ENCODE results near the gene ELL2. TPM values are rescaled to one million over a fixed set of nuclear protein-coding genes. Genes with fewer than 3 reads are reported as not detected.

The ELL2 gene
- total and polyA plus RNA-seq, 9 of the 15 experiments (the other 6 are each of a cell fraction or from before 2014, with no cell fraction given) = 4.3 to 18.3 (median 14.5) TPM

- no peak for TF ChIP-seq CHD1 (IDR thresholded peaks at IDR 0.05; ENCODE audit: low read length)
- peak; percentile 39; the same call in 1 of the 2 replicates for TF ChIP-seq ZNF263 (CRISPR knock-in tag; IDR thresholded peaks at IDR 0.05; ENCODE audit: borderline replicate concordance)
- Histone ChIP-seq H3K9me1 (ENCODE audit: control insufficient read depth, insufficient read depth, low read length) (no peaks in the 10 kb centered on the region), H3K4me1 (replicated peaks in 1 of 2; ENCODE audit: control insufficient read depth in 2 of 2, insufficient read depth in 2 of 2, low read length in 2 of 2) (peaks cover 0 to 18% of the 10 kb centered on the region in 2 experiments; a peak in 3 of 5 replicates), H3K4me3 (no peak overlapping the region), H3K9ac (ENCODE audit: insufficient read depth in 1 of 2, low read depth in 2 of 2, low read length in 2 of 2) (no peak overlapping the region), H4K20me1 (replicated peaks; ENCODE audit: control insufficient read depth, insufficient read depth, low read length) (no peaks in the 10 kb centered on the region), H3K36me3 (ENCODE audit: control insufficient read depth, insufficient read depth, low read length) (no peaks in the 10 kb centered on the region), H3K27me3 (ENCODE audit: control insufficient read depth in 2 of 2, insufficient read depth in 2 of 2, low read length in 2 of 2) (no peaks in the 10 kb centered on the region), H3K4me2 (ENCODE audit: insufficient read depth, low read length) (no peak overlapping the region), H3K79me2 (ENCODE audit: control insufficient read depth, insufficient read depth, low read length) (no peaks in the 10 kb centered on the region), H3K27ac (ENCODE audit: extremely low read depth, low read depth, low read length) (no peak overlapping the region), H3K9me3 (replicated peaks; ENCODE audit: control insufficient read depth, insufficient read depth, low read depth, low read length) (no peaks in the 10 kb centered on the region), H2AFZ (ENCODE audit: low read depth, low read length) (no peak overlapping the region)
- intact Hi-C loops (cut with micrococcal nuclease) (no loop called here), in situ Hi-C loops (cut with MboI) (no loop called here)
- ChIA-PET POLR2A (interaction anchor here (4.2 kb wide), 1 partner anchor 16 kb away, joined by 16 read pairs; no protein-coding TSS in a partner anchor), CTCF (ENCODE audit: low intra/inter-chr PET ratio) (no interaction called here)
- FAIRE-seq (no peak), DNase-seq (ENCODE audit: extremely low read depth in 1 of 4, low spot score in 3 of 4) (no peak), ATAC-seq (peak; percentile 33; the same call in 2 of the 3 replicates)
- no TSS peak for BruUV-seq (replicated peaks)
- 16% methylated on average over 1 of the region's 1 CpG for whole genome bisulfite sequencing (ENCODE audit: insufficient coverage, low coverage, missing lambda C conversion rate)
These were observed 14.1 kb upstream of the ELL2 start for GRCh38 chr5:95975703-95976102.

- 13% methylated on average over 3 of the region's 3 CpGs for WGBS (ENCODE audit: insufficient coverage, low coverage, missing lambda C conversion rate)
- ChIA-PET CTCF (ENCODE audit: low intra/inter-chr PET ratio) (no interaction called here), POLR2A (interaction anchor here (0.6 to 4.5 kb wide), 7 partner anchors 11 to 202 kb away, joined by 3 to 23 read pairs (median 4); partner anchors contain the start of gene ELL2)
- Histone ChIP-seq H3K4me2 (ENCODE audit: insufficient read depth, low read length) (no peak overlapping the region), H2AFZ (ENCODE audit: low read depth, low read length) (peak overlapping the region; percentile 41; the same call in 1 of the 2 replicates), H3K79me2 (ENCODE audit: control insufficient read depth, insufficient read depth, low read length) (no peaks in the 10 kb centered on the region), H3K27me3 (ENCODE audit: control insufficient read depth in 2 of 2, insufficient read depth in 2 of 2, low read length in 2 of 2) (no peaks in the 10 kb centered on the region), H3K9me1 (ENCODE audit: control insufficient read depth, insufficient read depth, low read length) (no peaks in the 10 kb centered on the region), H3K36me3 (ENCODE audit: control insufficient read depth, insufficient read depth, low read length) (no peaks in the 10 kb centered on the region), H3K9ac (ENCODE audit: insufficient read depth in 1 of 2, low read depth in 2 of 2, low read length in 2 of 2) (no peak overlapping the region), H3K27ac (ENCODE audit: extremely low read depth, low read depth, low read length) (peak overlapping the region; percentile 51; the same call in 1 of the 3 replicates), H3K4me3 (no peak overlapping the region), H4K20me1 (replicated peaks; ENCODE audit: control insufficient read depth, insufficient read depth, low read length) (no peaks in the 10 kb centered on the region), H3K9me3 (replicated peaks; ENCODE audit: control insufficient read depth, insufficient read depth, low read depth, low read length) (no peaks in the 10 kb centered on the region), H3K4me1 (replicated peaks in 1 of 2; ENCODE audit: control insufficient read depth in 2 of 2, insufficient read depth in 2 of 2, low read length in 2 of 2) (peaks cover 0 to 18% of the 10 kb centered on the region in 2 experiments; a peak in 3 of 5 replicates)
- in situ Hi-C loops (cut with MboI) = no loop called here
- intact Hi-C loops (cut with micrococcal nuclease) = no loop called here
- DNase-seq (ENCODE audit: extremely low read depth in 1 of 4, low spot score in 3 of 4) = peak; percentile 53 to 83 (median 68)
- BruUV-seq (replicated peaks) = no TSS peak
- ATAC-seq = peak; percentile 93
- peak; percentile 82 for FAIRE-seq
- TF ChIP-seq ARID3A (IDR thresholded peaks at IDR 0.05; ENCODE audit: borderline replicate concordance, low read depth, low read length) = no peak
- no peak for TF ChIP-seq MAFG (tag; conservative IDR thresholded peaks at IDR 0.05)
- peak; percentile 73; the same call in 1 of the 2 replicates for TF ChIP-seq RFX5 (IDR thresholded peaks at IDR 0.05; ENCODE audit: low read depth, low read length)
- TF ChIP-seq ZNF253 (CRISPR knock-in tag; conservative IDR thresholded peaks at IDR 0.05) = no peak
- TF ChIP-seq TCF7 (IDR thresholded peaks at IDR 0.05; ENCODE audit: borderline replicate concordance) = 0 out of 2 replicates have a peak, but pooled peaks have one; percentile 44
- no peak for TF ChIP-seq E4F1 (CRISPR knock-in tag; IDR thresholded peaks at IDR 0.05; ENCODE audit: borderline replicate concordance)
- TF ChIP-seq STAT5A (IDR thresholded peaks at IDR 0.05; ENCODE audit: borderline replicate concordance, low read length) = peak; percentile 68
- peak; percentile 31; the same call in 1 of the 2 replicates for TF ChIP-seq MTA2 (IDR thresholded peaks at IDR 0.05; ENCODE audit: low read depth)
- TF ChIP-seq ZSCAN29 (IDR thresholded peaks at IDR 0.05) = no peak
- TF ChIP-seq DIDO1 (tag; IDR thresholded peaks at IDR 0.05; ENCODE audit: low read depth) = 0 out of 2 replicates have a peak, but pooled peaks have one; percentile 26
These were observed 12.2 kb upstream of the ELL2 start for GRCh38 chr5:95973793-95974325.

Data from K562 (cell line).